Measurements from ENCODE around the gene EIF5B.

- TF ChIP-seq CTCF (IDR thresholded peaks at IDR 0.05): no peak
- TF ChIP-seq EP300 (IDR thresholded peaks at IDR 0.05): no peak
These were observed 40.7 kb downstream of the EIF5B start for GRCh38 chr2:99377879-99378278.

All from tibial nerve (tissue), 4 donors.